Measurements from ENCODE around the gene TMC7.

GRCh38 chr16:19073344-19073743, 89.6 kb downstream of the TMC7 start:
- TF ChIP-seq CTCF (IDR thresholded peaks at IDR 0.05) (no peak), POLR2A (IDR thresholded peaks at IDR 0.05) (no peak)

Measured in right lobe of liver (tissue), 4 donors.